Activated T-cell treated with anti-CD3 and anti-CD28 coated beads for 4 hours (primary cell): ENCODE results near the gene MOSPD3.
A peak's percentile ranks its signal among the peaks of the same experiment; 100 is the strongest.
"Not testable (repeated sequence)": the region's sequence is repeated elsewhere in the genome, so short reads cannot be mapped to it uniquely, and the experiment has no call there.

Experiments
- DNase-seq: peaks from one replicate; pipeline ENCODE4 v3.0.0-alpha.2; 2020

Gene MOSPD3

DNA sequence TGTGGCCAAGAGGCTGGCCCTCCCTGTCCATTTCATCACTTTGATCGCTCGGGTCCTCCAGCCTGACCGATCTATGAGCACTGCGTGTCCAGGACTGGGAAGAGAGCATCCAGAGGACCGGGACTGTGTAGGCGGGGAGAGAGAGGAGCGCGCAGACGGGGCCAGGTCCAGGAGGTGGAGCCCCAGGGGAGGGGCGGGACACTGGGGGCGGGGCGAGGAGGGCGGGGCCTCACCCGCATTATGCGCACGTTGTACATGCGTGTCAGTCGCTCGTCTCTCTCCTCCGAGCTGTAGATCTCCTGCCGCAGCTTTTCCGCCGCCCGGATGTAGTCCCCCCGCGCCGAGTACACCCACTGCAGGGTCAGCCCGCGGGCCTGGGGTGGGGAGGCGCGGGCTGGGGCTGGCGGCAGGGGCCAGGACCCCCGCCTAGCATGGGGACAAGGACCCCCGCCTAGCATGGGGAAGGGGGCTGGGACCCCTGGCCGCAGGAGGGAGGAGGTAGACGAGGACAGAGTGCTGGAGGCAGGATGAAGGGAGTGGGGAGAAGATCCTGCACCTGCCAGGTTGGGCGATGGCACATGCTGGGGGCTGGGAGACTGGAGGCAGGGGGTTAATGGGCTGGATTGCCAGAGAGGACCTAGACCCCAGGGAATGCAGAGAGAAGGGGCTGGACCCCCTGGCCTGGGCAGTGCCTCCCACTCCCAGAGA lies 14.3 kb downstream of the MOSPD3 start:
- DNase-seq, result peak; percentile 86

DNA sequence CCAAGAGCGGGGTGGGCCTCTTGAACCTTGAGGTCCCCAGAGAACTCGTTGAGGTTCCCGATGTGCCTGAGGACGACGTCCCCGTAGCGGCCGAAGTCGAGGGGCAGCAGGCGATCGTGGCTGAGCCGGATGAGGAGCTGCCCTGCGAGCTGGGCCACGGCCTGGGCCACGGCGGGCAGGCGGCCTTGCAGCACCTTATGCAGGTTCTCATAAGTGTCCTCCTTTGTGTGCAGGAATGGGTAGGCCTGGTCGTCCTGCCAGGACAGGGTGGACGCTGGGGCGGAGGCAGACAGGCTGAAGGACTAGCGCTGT lies 14.9 kb downstream of the MOSPD3 start:
- DNase-seq, result no peak

DNA sequence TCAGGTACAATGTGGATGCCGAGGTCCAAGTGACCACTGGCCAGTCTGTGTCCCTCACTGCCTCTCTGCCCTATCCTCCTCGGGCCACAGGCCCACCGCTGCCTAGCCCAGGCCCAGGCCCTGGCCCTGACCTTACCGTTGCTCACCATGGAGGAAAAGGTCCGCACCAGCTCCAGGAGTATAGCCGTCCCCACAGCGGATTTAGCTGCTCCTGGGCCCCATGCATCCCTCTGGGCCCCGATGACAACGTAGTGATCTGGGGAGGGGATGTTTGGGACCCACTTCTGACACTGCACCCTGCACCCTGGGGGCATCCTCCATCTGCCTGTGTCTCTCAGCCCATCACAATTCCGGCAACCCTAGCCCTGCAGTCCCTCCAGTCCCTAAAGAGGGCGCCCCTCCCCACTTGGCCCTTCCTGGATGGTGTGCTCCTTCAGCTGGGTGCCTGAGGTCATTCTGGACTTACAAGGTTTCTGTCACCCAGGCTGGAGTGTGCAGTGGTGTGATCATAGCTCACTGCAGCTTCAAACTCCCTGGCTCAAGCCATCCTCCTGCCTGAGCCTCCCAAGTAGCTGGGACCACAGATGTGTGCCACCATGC lies 16.9 kb downstream of the MOSPD3 start:
- DNase-seq, result no peak

DNA sequence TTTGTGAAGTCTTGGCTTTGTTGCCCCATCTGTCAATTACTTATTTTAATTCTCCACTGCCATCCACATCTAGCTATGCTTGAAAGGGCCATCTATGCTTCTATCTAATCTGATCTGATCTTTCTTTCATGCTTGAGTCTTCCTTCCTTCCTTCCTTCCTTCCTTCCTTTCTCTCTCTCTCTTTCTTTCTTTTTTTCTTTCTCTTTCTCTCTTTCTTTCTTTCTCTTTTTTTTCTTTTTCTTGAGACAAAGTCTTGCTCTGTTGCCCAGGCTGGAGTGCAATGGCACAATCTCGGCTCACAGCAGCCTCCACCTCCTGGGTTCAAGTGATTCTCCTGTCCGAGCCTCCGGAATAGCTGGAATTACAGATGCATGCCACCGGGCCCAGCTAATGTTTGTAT lies 17.7 kb downstream of the MOSPD3 start:
- DNase-seq, result no peak

DNA sequence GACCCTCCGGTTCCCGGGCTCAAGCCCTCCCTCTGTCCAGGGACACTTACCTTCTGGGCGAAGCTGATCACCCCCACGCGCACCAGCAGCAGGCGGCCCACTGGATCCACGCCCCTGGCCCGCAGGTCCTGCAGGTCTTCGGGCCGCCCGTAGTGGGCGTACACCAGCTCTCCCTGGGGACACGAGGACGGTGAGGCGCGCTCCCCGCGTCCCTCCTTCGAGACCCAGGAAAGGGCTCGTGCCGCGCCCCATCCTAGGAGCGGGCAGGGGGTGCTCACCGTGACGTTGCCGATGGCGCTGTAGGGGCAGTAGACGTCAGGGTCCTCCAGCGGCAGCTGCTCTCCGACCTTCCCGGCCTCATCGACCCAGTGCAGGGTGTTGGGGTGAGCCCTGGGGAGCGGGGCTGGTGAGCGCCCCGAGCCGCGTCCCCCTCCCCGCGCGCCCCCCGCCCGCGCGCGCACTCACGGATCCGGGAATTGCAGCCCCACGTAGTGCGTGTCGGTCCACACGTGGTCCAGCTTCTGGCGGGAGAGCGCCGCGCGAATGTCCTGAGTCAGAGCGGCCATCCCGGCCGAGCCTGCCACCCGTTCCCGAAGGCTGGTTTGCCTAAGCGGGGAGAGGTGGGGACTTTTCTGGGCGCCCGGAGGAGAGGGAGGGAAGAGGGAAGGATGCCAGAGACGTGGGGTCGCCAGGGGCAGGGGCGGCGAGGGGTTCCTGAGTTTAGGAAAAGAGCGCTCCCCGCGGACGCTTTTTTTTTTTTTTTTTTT lies 20.8 kb downstream of the MOSPD3 start:
- peak; percentile 18 for DNase-seq

DNA sequence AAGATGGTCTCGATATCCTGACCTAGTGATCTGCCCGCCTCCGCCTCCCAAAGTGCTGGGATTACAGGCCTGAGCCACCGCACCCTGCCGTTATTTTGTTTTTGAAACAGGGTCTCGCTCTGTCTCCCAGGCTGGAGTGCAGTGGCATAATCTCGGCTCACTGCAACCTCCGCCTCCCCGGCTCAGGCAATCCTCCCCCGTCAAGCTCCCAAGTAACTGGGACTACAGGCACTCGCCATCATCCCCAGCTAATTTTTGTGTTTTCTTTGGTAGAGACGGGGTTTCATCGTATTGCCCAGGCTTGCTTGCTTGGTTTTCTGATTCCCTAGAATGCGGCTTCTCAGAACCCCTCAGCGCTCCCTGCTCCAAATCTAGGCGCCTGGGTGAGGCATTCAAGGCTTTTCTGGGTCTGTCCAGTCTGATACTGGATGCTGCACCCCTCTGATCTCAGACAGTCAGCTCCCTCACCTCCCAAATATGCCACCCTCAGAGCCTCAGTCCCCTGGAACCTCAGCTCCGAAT lies 27.7 kb downstream of the MOSPD3 start:
- no peak for DNase-seq

DNA sequence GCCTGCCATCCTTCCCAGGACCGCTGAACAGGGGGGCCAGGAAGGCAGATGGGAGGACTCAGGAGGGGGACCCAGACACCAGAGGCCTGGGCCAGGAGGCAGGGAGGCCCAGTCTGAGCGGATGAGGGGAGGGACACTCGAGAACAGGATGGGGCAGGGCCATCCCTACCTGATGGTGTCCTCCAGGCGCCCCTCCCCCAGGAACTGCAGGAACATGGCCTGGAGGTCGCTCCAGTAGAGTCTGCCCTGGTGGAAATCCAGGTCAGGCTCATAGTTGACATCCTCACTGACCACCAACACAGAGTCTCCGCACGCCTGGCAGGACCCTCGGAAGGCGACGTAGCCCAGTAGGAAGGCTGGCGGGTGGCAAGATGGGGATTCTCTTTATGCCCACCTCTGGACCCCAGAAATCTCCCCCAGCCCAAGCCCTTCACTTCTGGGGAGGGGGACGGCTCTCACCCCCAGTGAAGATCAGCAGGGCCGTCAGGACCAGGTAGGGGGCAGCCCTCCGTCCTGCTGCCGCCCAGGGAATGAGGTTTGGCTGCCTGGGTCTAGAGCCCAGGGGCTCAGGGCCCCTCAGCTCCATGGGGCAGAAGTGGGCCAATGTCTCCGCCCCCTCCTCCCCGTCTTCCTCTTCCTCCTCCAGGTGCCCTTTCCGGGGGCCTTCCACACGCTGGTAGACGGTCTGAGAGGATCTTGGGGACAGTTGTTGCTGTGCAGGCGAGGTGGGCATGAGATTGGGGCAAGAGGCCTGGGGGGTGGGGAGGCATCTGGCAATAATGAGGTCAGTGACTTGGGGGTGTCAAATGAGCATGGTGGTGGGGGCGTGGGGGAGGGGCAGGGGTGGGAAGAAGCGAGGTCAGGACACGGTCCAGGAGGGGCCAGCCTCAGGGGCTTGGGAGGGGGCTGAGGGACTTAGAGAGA lies 28.4 kb downstream of the MOSPD3 start:
- DNase-seq, result no peak

DNA sequence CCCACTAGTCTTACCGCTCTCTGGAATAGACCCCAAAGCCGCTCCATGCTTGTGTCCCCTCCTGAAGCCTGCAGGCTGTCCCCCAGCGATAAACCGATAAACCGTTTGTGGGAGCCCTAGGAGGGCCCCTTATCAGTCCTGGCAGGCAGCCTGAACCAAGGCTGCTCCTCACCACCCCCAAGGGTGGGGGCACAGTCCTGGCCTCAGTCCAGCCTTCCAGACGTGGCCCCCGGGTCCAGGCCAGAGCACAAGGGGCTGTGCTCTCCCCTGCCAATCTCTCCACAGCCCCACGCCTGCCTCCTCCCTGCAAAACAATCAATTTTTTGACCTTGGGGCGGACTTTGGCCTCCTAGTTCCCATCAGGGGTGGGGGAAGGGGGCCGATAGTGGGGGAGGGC lies 29.1 kb downstream of the MOSPD3 start, which contains the start of gene TFR2:
TSS of gene TFR2 (minus strand) at position 90 of the 397 bp plus-strand sequence. CDS start at position 47, 43 bp downstream.
- DNase-seq, result no peak

DNA sequence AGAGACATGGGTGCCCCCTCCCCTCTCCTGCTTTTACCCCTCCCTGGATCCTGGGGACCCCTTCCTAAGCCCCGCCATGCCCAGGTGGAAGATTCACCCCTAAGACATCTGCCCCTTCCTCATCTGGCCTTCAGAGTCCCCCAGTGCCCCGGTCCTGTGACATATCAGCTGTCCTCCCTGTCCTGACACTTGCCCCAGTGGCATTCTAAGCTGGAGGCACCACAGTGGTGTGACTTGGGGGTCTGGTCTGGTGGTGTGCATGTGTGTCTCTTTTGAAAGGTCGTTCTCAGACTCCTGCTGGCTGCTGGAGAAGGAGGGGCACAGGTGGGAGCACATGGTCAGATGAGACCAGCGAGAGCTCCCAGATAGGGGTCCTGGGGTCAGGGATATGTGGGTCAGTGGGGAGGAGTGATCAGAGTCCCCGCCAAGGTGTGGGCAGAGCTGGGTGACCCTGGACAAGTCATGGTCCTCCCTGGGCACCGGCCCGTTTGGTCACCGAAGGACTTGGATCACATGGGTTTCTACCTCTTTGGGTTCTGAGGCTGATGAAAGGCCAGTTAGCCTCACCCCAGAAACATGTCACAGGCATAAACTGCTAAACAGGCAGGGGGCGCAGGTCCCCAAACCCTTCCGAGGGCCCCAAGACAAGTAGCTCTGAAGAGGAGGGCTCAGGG lies 29.7 kb downstream of the MOSPD3 start:
- no peak for DNase-seq

DNA sequence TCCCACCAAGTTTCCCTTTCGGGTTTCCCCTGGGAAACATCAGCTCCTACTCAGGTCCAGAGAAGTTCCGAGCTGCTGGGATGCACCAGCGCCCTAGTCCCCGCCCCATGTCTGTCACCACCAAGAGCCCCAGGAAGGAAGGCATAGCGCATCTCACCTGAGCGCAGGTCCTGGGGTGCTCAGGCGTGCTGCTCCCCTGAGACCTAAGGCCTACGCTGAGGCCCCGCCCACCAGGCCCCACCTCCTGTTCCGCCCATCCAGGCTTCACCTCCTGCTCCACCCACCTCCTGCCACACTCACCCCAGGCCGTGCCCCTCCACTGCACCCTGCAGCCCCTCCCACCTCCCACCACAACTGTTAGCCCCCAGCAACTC lies 30.2 kb downstream of the MOSPD3 start:
- no peak for DNase-seq

DNA sequence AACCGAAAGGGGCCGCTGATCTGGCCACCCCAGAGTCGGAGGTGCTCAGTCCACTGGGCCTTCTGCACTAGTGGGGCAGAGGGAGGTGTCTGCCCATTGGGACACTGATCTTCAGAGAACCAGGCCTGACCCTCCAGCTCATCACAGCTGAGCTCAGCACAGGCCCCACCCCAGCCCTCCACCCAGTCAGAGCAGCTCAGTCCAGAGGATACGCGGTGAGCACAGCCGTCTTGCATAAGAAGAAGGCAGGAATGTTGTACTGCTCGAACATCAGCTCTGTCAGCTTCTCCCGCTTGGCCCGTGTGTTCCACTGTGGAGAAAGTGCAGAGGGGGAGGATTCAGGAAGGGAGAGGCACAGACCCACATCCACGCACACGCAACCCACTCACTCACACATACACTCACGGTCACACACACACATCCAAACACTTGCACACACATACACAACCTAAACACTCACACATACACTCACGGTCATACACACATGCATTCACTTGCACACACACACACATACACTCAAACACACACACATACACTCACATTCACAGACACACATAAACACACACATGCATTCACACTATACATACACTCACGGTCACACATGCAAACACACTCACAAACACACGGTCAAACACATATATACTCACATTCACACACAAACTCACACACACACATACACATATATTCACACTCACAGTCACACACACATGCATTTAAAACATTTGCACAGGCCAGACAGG lies 37.7 kb downstream of the MOSPD3 start:
- DNase-seq, result no peak

DNA sequence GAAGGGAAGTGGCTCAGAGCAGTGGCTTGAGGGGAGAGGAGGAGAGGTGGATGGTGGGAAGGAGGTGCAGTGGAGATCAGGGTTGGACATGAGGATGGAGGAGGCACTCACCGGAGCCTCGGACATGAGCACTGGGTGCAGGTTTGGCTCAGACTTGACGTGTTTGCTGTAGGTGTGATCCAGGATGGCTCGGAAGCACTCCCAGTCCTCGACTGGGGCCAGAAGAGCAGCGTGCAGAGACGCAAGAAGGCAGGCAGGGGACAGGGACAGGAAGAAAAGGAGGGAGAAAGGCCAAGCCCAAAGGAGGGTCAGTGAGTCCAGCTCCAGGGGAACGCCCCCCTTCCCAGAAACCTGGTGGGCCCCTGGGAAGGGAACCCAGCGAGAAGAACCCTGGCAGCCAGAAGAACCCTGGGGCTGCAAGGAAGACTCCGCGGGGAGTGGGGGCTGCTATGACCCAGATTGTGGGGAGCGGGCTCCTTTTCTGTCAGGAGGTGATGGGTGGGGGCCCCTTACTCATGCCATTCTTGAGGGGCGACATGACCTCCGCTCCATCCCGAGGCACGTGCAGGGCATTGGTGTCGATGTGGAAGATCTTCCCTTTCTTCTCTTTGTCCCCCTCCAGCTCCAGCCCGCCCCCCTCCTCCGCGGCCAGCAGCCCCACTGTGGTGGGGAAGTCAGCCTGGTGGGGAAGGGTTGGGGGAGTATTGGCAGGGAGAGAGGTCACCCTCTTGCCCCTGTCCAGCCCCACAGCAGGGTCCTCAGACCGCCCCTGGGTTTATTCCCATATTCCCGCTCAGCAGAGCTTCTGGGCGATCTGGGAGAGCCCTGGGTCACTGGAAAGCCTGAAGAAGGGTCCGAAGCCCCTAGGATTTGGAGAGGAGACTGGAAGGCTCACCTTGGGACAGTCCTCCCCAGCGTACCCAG lies 42.8 kb downstream of the MOSPD3 start:
- no peak for DNase-seq

DNA sequence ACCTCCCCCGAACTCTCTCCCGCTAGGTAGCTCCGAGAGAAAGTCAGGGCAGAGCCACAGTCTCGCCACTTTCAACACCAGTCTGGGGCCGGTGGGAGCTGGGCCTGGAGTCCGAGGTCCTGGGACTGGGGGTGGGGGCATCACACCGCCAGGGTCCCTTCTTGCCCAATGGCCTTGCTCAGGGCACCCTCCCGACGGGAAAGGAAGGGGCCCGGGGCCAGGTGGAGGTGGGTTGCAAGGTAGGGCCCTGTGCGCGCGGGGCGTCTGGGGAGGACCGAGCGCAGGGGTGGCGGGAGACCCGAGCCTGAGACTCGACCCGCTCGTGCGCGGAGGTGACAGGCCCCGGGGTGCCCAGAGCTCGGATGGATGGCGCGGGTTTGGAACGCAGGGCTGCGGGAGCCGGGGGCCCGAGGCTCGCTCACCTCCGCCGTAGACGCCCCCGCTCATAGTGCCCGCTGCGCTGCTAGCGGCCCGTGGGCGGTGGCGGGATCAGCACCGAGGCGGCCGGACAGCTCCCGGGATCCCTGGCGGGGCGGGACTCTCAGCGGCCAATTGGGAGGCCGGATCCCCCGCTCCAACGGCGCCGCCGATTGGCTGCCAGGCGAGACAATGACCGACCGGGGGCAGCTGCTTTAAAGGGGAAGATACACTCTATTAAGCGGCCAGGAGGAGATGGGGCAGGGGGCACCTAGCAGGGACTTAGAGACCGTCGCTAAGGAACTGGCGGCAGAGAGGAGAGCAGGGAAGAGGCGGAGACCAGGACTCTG lies 43.8 kb downstream of the MOSPD3 start, which contains the start of gene ACTL6B:
TSS of gene ACTL6B (minus strand) at position 541 of the 767 bp plus-strand sequence. CDS start at position 447, 94 bp downstream.
- no peak for DNase-seq

DNA sequence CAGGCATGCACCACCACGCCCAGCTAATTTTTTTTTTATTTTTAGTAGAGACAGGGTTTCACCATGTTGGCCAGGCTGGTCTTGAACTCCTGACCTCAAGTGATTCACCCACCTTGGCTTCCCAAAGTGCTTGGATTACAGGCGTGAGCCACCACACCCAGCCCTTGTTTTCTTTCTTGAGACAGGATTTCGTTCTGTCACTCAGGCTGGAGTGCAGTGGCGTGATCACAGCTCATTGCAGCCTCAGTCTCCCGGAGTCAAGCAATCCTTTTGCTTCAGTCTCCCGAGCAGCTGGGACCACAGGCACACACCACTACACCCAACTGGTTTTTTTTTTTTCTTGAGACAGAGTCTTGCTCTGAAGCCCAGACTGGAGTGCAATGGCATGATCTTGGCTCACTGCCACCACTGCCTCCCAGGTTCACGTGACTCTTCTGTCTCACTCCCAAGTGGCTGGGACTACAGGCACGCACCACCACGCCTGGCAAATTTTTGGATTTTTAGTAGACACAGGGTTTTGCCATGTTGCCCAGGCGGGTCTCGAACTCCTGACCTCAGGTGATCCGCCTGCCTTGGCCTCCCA lies 49.9 kb downstream of the MOSPD3 start:
- not testable (repeated sequence) for DNase-seq
